ENCODE measurements around the gene SLC13A4.

DNA sequence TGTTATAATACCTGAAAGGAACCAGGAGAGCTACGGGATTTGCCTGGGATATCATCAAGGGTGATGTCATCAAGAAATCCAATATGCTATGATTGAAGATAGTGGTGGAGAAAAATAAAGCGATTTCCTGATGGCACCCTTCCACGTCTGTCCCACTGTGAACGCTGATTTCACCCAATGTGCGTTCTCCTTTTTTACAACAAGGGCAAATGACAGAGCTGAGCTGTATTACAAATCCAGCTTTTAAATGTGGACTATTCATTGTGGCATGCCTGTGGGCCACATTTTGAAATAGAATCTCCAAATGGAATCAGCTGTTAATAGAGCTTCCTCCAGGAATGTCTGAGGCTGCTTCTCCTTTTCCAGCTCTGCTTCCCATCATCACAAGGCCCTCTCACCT is 23.3 kb downstream of the SLC13A4 start:
- TF ChIP-seq, protein P1, sequence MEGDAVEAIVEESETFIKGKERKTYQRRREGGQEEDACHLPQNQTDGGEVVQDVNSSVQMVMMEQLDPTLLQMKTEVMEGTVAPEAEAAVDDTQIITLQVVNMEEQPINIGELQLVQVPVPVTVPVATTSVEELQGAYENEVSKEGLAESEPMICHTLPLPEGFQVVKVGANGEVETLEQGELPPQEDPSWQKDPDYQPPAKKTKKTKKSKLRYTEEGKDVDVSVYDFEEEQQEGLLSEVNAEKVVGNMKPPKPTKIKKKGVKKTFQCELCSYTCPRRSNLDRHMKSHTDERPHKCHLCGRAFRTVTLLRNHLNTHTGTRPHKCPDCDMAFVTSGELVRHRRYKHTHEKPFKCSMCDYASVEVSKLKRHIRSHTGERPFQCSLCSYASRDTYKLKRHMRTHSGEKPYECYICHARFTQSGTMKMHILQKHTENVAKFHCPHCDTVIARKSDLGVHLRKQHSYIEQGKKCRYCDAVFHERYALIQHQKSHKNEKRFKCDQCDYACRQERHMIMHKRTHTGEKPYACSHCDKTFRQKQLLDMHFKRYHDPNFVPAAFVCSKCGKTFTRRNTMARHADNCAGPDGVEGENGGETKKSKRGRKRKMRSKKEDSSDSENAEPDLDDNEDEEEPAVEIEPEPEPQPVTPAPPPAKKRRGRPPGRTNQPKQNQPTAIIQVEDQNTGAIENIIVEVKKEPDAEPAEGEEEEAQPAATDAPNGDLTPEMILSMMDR (IDR thresholded peaks at IDR 0.05): no peak
- no peak for TF ChIP-seq POLR2A (IDR thresholded peaks at IDR 0.05)
